ENCODE measurements around the gene SOWAHA.
A peak's percentile ranks its signal among the peaks of the same experiment; 100 is the strongest.

The SOWAHA gene

GRCh38 chr5:132827943-132828673 is 15.0 kb downstream of the SOWAHA start:
- no peak for TF ChIP-seq CTCF (IDR thresholded peaks at IDR 0.05)

DNA sequence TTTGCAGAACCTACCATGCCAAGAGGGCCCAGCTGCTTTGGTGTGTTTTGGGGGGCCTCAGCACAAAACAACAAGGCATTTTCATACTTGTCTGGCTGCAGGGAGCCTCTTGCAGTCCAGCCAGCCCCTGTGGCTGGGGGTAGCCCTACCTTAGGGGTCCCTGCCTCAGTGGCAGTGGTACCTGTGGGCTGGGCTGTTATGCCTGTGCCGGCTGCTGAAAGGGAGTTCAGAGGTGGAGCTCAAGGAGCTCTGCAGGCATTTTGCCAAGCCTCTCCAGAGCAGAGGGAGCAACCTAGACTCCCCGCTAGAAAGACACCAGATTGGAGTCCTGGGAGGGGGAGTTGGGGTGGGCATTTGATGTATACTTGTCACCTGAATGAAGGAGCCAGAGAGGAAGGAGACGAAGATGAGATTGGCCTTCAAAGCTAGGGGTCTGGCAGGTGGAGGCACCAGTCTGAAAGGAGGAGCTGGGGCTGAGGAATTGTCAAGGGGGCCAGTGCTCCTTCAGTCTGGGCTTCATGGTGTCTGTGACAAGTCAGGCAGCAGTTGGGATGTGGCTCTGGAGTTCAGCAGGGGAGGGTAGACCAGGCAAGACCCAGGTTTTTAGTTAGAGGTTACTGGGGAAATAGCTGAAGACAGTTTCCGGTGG is 15.9 kb downstream of the SOWAHA start:
- TF ChIP-seq CTCF (IDR thresholded peaks at IDR 0.05), result no peak

- TF ChIP-seq CTCF (IDR thresholded peaks at IDR 0.05), result peak; percentile 87
These were observed 16.8 kb downstream of the SOWAHA start for GRCh38 chr5:132829742-132830435.

DNA sequence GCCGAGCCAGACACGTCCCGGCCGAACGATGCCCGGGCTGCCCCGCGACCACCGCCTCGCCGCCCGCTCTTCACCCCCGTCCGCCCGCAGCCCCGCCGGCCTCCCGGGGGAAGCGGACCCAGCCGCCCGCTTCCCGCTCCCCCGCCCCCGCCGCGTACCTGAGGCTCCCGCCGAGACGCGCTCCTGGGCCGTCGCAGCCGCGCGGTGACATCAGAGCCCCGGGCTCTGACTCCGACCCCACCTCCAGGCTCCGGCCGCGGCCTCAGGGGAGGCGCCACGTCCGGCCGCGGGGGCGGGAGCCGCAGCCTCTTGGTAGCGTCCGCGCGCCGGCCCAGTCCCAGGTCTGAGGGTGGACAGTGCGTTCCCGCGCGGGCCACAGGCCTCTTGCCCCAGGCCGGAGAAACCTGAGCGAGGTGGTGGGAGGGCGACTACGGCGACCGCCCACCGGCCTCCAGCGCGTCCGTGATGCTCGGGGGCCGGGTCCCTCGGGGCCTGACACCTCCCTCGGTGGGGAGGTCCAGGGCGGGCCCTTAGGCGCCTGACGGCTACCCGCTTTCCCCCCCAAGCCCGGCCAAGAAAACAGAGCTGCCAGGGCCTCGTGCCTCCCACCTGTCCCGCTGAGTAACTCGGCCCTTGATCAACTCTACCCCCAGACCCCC is 17.5 kb downstream of the SOWAHA start, which contains the start of gene SHROOM1:
Gene SHROOM1 (minus strand): TSS at position 212 of the 659 bp plus-strand sequence. CDS start 4,507 bp downstream, outside the sequence.
- no peak for TF ChIP-seq CTCF (IDR thresholded peaks at IDR 0.05)

- no peak for TF ChIP-seq CTCF (IDR thresholded peaks at IDR 0.05)
These were observed 18.2 kb downstream of the SOWAHA start for GRCh38 chr5:132831095-132831860.

DNA sequence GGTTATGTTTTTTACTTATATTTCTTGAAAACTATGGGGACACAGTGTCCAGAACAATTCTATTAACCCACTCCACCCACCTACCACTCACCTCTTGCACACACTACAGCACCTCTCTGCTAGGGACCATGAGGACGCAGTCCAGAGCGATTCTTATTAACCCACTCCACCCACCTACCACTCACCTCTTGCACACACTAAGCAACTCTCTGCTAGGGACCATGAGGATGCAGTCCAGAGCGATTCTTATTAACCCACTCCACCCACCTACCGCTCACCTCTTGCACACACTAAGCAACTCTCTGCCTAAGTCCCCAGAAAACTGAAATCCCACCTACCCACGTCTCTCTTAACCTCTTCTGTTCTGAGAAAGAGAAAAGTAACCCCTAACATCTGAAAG is 19.5 kb downstream of the SOWAHA start:
- no peak for TF ChIP-seq CTCF (IDR thresholded peaks at IDR 0.05)

DNA sequence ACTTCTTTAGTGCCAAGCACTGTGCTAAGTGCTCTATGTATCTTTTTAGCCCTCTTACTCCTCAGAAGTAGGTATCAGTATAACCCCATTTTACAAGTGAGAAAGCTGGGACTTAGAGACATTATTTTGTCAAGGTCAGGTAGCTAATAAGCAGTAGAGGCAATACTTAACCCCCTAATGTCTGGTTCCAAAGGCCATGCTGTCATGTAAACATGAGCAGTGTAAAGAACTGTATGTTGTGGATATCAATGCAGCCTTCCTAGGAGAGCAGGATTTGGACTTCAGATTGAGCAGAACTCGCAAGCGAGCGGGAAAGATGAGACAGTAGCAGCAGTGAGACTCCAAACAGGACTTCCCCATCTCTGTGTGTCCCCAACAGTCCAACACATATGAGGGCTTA is 21.0 kb downstream of the SOWAHA start:
- TF ChIP-seq CTCF (IDR thresholded peaks at IDR 0.05), result no peak
